Left kidney (tissue), 8 donors: ENCODE data around the gene MED6. TPM values are rescaled to one million over a fixed set of nuclear protein-coding genes. Genes with fewer than 3 reads are reported as not detected.
A peak's percentile ranks its signal among the peaks of the same experiment; 100 is the strongest.

Experiments used
- DNase-seq: peaks from one replicate; pipeline ENCODE4 v3.0.0-alpha.2; 2013
- long read RNA-seq, 8 donors: transcript quantifications; one replicate each; lab custom pipeline, GENCODE V29; 2026
- polyA plus RNA-seq: library from polyadenylated mRNA; unstranded; fragments of 120-200 nt; gene quantifications from one replicate; pipeline ENCODE4 v1.2.1, GENCODE V29; 2013; ENCODE audit not compliant: insufficient read length

The MED6 gene, protein sequence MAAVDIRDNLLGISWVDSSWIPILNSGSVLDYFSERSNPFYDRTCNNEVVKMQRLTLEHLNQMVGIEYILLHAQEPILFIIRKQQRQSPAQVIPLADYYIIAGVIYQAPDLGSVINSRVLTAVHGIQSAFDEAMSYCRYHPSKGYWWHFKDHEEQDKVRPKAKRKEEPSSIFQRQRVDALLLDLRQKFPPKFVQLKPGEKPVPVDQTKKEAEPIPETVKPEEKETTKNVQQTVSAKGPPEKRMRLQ
- polyA plus RNA-seq = 45.5 TPM
- long read RNA-seq, donor 1, transcript MED6-201 (8 exons, 1,995 nt) = major isoform, 5 of 6 reads
- long read RNA-seq, donor 1, partial matches to known transcripts = 0 of 6 reads
- long read RNA-seq, donor 1, other reads (novel, unspliced or antisense) = 0 of 6 reads
- long read RNA-seq, donor 2, transcript MED6-201 (8 exons, 1,995 nt) = major isoform, 10 of 13 reads
- long read RNA-seq, donor 2, partial matches to known transcripts = 0 of 13 reads
- long read RNA-seq, donor 2, other reads (novel, unspliced or antisense) = 0 of 13 reads
- long read RNA-seq, donor 3, transcript MED6-201 (8 exons, 1,995 nt) = major isoform, 10 of 12 reads
- long read RNA-seq, donor 3, partial matches to known transcripts = 0 of 12 reads
- long read RNA-seq, donor 3, other reads (novel, unspliced or antisense) = 0 of 12 reads
- long read RNA-seq, donor 4, partial matches to known transcripts = 0 of 1 reads
- long read RNA-seq, donor 4, other reads (novel, unspliced or antisense) = 0 of 1 reads
- long read RNA-seq, donor 5, transcript MED6-201 (8 exons, 1,995 nt) = major isoform, 22 of 30 reads
- long read RNA-seq, donor 5, partial matches to known transcripts = 5 of 30 reads
- long read RNA-seq, donor 5, other reads (novel, unspliced or antisense) = 0 of 30 reads
- long read RNA-seq, donor 6, transcript MED6-201 (8 exons, 1,995 nt) = major isoform, 5 of 6 reads
- long read RNA-seq, donor 6, partial matches to known transcripts = 0 of 6 reads
- long read RNA-seq, donor 6, other reads (novel, unspliced or antisense) = 0 of 6 reads
- long read RNA-seq, donor 7, transcript MED6-201 (8 exons, 1,995 nt) = major isoform, 10 of 17 reads
- long read RNA-seq, donor 7, partial matches to known transcripts = 5 of 17 reads
- long read RNA-seq, donor 7, other reads (novel, unspliced or antisense) = 0 of 17 reads
- long read RNA-seq, donor 8, partial matches to known transcripts = 0 of 5 reads
- long read RNA-seq, donor 8, other reads (novel, unspliced or antisense) = 0 of 5 reads

- DNase-seq = peak; percentile 94
These were observed at the start of gene MED6 for GRCh38 chr14:70600382-70601157. Gene MED6, minus strand, starts transcription at chr14:70600655. Its CDS starts 18 bp downstream, at chr14:70600637.

- no peak for DNase-seq
These were observed 49.3 kb upstream of the MED6 start for GRCh38 chr14:70649803-70650202.

DNA sequence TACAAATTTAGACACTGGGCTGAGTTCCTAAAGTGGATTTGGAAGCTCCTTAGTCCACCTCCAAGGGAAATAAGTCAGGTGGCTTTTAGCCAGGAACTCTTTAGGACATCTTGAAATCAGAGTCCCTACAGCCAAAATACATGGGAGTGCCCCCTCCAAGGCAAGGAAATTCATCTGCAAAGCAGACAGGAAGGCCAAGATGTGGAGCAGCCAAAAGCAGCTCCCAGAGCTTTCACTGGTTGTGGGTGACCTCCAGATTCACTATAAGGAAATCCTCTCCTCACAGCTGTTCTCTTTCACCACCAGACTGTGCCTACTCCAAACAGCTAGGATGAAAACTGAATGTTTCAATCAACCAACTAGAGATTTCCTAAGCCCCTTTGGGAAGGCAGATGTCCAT lies 47.9 kb upstream of the MED6 start:
- DNase-seq = no peak

DNA sequence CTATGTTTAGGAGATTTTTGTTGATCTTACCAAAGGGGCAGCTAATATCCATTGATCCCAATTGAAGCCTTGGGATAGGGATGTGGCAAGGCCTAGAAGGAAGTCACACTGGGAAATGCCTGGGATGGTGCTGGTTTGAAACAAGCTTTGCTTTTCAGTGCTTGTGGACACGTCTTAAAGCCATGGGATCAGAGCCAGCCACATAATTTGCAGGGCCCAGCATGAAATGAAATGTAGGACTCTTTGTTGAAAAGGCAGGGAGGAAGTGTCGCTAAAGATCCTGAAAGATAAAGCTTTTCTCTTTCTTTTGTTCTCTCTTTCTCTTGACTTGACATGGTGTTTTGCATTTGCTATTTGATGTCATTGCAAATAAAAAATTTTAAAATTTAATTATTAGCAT lies 46.2 kb upstream of the MED6 start:
- DNase-seq = no peak

DNA sequence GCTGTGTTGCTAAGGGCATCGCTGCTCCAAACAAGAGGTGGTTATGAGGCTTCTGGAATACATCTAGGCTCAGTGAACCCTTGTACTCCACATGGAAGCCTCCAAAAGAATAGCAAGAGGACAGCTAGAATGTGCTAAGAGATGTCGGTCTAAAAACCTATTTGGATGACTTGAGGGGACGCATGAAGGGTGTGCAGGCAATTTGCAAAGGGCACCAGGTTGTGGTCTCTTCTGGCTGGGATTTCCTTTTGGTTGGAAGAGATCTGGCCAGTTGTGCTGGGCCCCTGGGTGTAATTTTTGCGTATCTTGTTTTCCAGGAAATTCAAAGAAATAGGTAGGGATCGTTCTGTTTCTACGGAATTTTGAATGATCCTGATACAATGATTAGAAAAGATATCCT lies 45.4 kb upstream of the MED6 start:
- no peak for DNase-seq

- DNase-seq = no peak
These were observed 43.5 kb upstream of the MED6 start for GRCh38 chr14:70643967-70644366.

GRCh38 chr14:70642303-70643235 lies 42.1 kb upstream of the MED6 start:
- DNase-seq = peak; percentile 19

- DNase-seq = peak; percentile 13
These were observed 41.3 kb upstream of the MED6 start, which contains the start of gene TTC9 for GRCh38 chr14:70641548-70642302. Gene TTC9, plus strand, starts transcription at chr14:70641916. Its CDS starts 214 bp downstream, at chr14:70642130.

GRCh38 chr14:70640938-70641547 lies 40.6 kb upstream of the MED6 start:
- DNase-seq = peak; percentile 20

DNA sequence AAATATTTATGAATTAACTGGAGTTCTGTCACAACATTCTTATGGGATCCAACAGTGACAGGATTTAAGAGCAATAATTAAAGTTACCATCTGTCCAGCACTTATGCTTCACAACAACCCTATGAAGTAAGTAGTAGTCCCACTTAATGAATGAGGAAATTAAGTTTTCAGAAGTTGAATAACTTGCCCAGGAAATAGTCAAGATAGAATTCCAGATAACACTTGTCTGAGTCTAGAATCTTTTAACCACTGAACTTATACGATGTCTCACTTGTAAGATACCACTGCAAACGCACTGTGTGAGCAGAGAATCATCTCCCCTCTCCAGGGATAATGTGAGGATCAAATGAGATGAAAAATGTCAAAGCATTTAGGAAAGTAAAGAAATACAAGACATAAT lies 38.0 kb upstream of the MED6 start:
- DNase-seq = no peak

DNA sequence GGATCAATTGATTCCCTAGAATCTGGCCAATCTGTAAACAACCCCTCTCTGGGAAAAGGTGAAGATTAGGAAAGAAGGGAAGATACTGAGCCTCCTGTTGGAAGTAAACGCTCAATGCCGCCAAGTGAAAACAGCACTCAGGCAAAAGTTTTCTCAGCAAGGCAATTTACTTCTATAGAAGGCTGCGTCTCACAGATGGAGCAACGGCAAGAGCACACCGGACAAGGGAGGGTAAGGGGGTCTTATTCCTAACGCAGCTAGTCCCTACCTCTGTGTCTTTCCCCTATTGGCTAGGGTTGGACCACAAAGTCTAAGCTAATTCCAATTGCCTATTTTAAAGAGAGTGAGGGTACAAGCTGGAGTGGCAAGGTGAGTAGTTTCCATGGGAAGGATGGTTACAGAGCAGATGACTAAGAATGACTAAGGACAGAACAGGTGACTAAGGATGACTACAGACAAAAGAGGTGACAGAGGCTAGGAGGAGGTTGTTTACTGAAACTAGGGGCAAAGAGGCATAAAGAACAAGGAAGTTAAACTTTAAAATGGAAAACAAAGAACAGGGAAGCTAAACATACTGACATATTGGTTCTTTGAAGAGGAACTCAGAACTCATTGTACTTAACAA lies 35.6 kb upstream of the MED6 start:
- no peak for DNase-seq

- no peak for DNase-seq
These were observed 31.5 kb upstream of the MED6 start for GRCh38 chr14:70631948-70632347.

DNA sequence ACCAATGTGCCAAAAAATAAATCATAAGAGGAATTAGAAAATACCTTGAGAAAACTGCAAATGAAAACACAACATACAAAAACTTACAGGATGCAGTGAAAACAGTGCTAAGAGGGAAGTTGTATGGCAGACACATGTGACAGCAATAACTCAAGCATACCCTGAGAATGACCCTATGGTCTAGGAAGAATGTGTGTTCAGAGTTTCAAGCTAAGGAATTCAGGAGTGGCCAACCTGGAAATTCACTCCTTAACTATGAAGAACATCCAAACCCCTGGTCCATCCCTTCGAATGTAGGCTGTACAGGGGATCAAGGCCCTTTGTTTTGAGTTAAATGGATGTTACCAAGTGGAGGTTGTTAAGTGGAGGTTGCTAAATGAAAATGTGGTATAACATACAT lies 24.5 kb upstream of the MED6 start:
- DNase-seq = peak; percentile 2

DNA sequence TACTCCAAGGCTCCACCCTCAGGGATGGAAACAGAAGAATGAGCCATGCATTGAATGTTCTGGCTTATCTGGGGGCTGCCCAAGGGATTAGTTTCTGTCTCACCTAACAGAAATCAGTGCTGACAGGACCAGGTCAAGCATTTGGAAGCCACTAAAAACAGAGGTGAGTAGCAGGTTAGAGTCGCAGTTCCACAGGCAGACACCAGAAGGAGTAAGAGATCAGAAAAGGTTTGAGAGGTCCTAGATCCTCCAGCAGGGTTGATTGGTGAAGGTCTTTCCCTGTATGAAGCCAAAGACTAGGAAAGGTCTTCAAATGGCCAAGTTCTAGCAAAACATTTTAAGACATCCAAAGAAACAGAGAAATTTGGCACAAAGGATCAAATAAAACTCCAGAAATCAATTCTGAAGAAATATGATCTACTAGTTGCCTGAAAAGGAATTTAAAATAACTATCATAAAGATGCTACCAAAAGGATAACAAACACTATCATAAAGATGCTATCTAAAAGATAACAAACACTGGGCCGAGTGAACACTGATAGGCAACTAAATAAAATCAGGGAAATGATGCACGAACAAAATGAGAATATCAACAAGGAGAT lies 21.8 kb upstream of the MED6 start:
- peak; percentile 20 for DNase-seq

- no peak for DNase-seq
These were observed 19.3 kb upstream of the MED6 start for GRCh38 chr14:70619708-70620107.

DNA sequence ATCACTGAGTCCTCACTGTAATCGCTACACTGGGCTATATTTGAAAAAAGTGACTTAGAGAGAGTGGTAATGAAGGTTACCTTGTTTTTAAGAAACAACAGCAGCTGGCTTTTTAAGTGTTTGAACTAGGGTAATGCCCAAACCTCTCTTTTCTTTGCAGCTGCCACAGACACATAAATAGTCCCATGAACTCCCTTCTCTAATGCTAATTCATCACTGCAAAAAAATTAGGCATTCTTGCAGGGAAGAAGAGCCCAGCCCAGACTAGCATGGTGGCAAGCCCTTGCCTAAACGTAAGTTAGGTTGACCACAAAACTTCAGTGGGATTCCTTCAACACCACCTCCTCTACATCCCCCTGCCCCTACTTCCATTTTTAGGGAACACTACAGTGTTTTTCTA lies 17.9 kb upstream of the MED6 start:
- DNase-seq = no peak

DNA sequence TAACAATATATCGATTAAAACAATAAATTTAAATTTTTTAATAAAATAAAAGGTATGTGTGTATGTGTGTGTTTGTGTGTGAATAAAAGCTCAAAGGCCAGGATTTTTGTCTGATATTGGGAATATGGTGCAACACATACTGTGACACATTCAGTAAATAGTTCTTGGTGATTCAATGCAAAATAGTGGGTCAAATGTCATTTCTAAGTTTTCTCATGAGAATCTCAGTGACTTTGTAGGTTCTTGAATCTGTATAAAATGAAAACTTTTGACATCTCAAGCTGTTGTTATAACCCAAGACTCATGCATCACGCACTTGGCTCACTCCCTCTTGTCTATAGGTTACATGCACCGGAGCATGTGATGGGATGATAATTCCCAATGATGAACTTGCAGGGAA lies 16.2 kb upstream of the MED6 start:
- no peak for DNase-seq

- no peak for DNase-seq
These were observed 10.8 kb upstream of the MED6 start for GRCh38 chr14:70611216-70611615.
